NCI-H2171 (cell line): ENCODE results near the gene CCDC197.

ENCODE experiments used
- DNase-seq: peaks from one replicate; lab custom pipeline; 2025; lab: John Stamatoyannopoulos, UW

CCDC197 gene

DNA sequence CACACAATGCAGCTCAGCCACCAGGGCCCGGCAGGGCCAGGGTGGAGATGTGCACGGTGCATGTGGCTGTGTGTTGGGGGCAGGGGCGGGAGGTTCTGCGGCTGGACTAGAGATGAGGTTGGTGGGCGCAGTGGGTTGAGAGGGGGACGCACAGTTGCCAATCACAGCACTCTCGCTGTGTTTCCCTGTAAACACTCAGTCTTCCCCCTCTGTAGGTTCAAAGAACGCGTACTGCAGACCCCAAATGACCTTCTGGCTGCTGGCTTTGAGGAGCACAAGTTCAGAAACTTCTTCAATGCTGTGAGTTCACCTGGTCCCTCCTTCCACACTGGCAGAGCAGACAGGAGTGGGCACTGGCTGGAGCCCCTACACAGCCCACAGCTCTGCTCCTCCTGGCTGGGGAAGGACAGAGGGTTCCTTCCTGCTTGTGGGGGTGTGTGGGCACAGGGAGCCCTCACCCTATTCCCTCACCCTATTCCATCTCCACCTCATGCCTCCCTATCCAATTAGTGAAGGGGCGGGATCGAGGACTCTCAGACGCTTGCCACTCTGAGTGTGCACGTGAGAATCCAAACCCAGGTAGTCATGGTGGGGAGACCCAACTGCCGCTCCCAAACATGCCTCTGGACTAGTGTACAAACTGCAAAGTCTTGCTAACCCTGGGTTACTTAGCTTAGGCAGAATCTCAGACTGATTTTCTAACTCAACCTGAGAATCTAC, 46.8 kb downstream of the CCDC197 start:
- no peak for DNase-seq

DNA sequence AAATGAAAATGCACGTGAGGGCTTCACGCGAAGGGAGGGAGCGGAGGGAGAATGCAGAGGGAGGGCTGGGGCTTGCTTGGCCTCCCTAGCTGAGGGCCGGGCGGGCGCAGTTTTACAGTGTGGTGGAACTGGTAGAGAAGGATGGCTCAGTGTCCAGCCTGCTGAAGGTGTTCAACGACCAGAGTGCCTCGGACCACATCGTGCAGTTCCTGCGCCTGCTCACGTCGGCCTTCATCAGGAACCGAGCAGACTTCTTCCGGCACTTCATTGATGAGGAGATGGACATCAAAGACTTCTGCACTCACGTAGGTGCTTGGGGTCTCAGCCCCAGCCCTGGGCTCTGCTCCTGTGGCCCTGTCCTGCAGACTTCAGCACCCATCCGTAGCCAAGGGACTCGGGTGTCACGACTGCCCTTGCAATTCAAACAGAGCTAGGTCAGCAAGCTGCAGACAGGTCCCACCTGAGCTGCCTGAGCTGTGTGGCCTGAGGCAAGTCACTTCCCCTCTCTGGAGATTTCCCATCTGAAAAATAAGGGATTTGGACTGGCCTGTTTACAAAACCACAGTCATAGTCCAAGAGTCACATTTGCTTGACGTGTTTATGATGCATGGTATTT, 47.5 kb downstream of the CCDC197 start:
- no peak for DNase-seq

DNA sequence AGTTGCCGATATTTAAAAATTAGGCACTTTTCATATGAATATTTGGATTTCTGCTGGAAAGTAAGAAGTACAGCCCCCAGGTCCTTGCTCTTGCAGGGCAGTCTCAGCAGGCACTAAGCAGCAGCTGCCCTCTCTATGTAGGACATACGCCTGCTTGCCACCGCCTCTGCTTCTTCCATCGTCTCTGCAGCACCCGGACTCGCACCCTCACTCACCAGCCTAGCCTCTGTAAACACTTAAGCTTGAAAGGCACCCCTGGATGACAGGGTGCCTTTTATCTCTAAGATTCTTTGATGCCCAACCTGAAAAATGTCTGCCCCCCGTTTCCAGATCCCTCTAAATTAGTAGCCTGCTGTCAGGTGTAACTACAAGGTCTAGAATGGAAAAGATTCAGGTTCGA, 48.0 kb downstream of the CCDC197 start:
- DNase-seq, result no peak

DNA sequence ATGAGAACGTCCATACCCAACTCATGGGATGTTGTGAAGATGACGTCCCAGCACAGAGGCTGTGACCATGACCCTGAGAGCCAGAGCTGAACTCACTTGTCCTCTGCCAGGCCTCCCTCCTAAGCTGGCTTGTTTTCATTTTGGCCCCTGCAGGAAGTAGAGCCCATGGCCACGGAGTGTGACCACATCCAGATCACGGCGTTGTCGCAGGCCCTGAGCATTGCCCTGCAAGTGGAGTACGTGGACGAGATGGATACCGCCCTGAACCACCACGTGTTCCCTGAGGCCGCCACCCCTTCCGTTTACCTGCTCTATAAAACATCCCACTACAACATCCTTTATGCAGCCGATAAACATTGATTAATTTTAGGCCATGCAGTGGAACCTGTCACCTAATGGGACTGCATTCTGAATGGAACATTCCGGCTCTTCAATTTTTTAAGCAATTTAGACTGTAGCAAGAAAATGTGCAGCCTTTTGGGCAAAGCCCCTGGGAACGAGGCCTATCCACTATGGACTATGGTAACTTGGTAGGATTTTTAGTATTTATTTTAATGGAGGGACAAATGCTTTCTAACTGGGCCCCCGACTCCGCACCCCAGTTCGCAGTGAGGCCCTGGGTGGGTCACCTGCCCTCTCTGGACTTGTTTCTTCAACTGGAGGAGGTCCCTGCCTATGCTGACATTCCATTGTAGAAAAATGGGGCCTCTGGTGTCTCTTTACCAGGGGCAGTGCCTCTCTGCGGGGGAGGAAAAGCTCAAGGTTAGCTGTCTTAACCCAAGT, 48.7 kb downstream of the CCDC197 start:
- no peak for DNase-seq

DNA sequence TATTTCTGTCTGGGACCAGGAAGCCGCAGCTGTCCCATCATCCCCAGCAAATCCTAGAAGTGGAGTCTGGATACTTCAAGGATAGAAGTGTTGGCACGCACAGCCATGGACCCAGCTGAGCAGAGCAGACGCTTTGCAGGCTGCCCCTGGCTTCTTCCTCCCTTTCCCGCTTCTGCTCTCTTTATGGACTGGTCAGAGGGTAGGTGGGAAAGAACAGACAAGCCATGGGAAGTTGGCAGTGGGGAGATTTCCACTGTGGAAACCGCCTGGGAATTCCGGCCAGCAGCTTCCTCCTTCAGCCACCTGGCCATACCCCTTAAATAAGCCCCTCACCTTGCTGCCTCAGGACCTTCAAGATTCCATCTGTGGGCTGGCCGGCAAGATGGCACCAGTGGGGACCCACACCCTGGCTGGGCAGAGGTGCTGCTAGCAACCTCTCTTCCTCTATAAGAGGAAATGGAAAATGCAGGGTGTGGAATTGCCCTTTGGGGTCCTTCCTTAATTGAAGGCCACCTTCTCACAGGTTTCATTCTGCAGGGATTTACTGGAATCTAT, 49.7 kb downstream of the CCDC197 start:
- DNase-seq, result no peak

DNA sequence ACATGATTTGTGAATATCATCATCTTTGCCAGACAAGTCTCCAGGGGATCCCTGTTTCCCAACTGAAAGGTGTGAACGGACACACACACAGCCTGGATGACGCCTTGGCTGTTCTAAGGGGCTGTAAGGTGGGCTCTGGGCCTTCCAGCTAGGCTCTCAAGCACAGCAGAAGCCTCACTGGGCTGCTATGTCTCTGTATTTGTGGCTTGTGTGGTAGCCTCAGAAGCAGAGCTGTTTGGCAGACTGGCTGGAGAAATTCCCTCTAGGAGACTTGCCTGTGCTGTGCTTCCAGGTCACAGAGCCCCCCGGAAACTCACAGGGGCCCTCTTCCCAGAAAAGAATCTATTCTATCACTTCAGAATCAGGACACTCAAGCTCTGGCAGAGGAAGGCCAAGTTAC, 50.5 kb downstream of the CCDC197 start:
- no peak for DNase-seq

DNA sequence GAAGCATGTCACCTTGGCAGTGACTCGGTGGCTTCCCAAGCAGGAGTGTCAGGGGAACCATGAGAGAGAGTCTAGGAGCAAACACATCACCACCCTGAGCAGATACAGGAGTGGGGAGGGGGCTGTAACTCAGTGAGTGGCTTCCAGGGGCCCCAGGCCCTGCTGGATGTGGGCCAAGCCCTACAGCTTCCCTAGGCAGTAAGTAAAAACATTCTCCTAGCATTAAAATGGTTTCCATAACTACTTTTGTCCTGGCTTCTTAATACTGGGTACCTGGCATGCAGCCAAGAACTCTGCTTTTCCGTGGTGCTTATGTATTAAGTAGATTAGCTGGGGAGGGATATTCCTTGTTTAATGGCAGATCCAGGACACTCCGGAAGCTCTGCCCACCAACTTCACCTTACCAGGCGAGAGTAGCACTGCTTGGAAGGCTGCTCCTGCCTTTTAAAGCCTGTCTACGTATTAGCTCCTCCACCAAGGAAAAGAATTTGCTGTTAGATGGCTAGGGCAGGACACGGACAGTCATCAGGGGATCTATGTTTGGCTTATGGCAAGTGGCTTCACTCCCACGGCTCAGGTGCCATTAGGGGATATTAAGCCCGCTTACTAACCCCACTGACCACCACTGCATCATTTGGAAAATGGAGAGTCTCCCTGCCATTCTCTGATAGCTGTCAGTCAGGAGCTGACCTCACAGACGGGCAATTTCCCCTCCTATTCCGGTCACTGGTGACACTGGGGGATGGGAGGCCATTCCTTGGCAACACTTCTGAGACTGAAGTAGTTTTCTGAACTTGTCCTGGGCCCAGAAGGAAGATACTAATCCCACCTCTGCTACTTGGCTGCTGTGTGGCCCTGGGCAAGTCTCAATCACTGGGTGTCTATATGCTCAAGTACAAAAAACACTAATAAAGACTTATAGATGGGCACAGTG, 51.9 kb downstream of the CCDC197 start:
- no peak for DNase-seq

DNA sequence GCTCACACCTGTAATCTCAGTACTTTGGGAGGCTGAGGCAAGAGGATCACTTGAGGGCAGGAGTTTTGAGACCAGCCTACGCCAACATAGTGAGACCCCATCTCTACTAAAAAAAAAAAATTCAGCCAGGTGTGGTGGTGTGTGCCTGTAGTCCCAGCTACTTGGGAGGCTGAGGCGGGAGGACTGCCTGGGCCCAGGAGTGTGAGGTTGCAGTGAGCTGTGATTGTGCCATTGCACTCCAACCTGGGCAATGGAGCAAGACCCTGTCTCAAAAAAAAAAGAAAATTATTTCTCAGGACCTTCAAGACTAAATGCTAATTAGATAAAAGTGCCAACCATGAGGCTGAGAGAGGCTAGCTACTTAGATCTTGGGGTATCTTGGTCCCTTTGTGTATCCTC, 52.5 kb downstream of the CCDC197 start:
- no peak for DNase-seq

DNA sequence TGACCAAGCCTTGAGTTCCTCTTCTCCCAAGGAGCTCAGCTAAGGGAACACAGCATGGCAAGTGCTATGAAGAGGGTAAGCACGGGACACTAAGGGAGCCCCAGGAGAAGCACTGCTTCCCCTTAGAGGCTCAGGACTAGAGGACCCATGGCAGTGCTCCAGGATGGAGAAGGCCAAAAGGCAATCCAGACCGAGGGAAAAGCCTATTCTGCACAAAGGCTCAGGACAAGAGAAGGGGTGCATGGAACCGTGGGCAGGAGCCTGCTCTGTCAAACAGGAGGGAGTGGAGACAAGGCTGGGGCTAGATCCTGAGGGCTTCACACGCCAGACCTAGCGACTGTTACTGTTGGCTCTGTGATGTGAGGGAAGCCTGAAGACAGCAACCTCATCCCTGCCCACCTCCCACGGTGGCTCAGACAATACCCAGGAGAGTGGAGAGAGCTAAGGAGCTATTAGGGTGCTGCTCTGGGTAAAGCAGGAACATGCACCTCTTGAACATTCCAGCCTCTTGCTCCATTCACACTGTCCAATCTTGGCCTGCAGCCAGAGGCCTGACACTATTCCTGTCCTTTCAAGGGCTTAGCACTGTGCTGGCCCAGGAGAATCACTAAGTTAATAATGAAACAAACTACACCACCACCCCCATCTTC, 53.3 kb downstream of the CCDC197 start:
- DNase-seq, result no peak

DNA sequence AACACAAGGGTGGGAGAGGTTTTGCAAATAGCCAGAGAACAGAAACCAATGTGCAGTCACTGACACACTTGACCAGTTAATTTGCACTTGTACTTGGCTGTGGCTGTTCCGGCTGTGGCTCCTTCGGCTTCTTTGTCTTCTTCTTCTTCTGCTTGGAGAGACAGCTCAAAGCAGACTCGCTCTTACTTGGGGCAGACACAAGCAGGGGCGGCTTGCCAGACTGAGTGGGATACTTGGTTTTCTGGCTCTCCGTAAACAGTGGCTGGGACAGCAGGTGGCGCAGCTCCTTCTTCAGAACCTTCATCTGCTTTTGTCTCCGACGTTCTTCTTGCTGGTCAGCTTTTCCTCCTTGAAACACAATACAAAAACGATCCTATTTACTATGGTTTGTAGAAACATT, 54.0 kb downstream of the CCDC197 start:
- no peak for DNase-seq

DNA sequence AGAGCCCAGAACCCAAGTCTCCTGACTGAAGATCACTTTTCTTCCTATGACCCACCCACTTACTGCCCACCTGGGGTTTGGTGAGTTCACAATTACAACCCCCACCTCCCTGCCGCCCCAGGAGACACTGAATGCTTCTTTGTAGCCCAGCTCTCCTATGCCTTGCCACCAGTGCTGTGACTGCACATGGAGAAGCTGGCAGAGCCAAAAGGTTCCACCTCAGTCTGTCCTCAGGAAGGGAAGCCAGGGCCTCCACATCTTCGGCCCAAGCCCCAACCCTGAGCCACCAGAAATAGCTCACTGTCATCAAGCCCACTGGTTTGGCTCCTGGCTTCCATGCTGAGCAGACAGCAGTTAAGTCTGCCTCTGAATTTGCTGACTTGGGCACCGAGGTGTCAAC, 54.7 kb downstream of the CCDC197 start:
- no peak for DNase-seq

DNA sequence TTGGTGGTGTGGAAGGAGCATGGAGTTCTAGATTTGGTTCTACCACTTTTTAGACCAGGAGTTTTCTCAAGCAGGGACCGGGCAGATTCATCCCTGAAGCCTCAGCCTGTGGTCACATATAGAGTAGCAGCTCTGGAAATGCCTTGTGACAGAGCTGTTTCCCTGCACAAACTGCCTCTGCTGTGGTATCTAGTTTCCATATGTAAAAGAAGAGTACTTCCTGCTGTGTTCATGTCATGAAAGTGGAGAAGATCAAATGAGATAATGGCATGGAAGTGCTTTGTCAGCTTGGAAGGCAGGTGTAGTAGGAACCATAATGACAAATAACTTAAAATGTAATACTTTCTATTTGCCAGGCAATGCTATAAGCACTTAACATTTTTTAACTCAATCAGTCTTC, 55.1 kb downstream of the CCDC197 start:
- no peak for DNase-seq

DNA sequence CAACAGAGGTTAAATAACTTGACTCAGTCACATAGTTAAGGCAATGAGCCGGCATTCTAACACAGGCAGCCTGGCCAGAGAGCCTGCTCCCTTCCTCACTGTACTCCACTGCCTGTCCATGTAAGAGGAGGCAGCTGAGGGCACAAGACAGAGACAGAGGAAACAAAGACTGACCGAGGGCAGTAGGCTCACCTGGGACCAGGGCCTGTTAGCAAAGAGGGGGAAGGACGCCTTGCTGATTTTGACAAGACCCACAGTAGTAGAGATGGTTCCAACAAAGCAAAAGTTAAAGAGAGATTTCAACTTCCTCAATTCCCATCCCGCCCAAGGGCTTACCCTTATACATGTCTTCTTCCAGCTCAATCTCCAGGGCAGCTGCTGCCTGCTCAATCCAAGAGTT, 55.6 kb downstream of the CCDC197 start:
- DNase-seq, result no peak

DNA sequence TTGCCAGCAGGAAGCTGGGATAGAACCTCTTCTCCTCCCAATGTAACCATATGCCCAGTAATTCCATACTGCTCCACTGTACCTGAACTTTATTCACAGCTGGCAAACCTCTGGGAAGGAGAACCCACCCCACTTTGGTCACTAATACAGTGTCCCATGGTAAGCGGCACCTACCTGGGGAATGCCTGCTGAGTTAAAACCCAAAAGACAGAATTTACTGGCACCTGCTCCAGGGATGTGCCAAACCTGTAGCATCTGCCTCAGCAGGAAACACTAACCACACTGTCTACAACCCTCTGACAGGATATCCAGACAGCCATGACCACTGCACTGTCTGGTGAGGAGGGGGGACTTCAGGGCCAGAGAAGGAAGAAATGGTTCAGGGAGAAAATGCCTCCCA, 57.3 kb downstream of the CCDC197 start:
- DNase-seq, result no peak

DNA sequence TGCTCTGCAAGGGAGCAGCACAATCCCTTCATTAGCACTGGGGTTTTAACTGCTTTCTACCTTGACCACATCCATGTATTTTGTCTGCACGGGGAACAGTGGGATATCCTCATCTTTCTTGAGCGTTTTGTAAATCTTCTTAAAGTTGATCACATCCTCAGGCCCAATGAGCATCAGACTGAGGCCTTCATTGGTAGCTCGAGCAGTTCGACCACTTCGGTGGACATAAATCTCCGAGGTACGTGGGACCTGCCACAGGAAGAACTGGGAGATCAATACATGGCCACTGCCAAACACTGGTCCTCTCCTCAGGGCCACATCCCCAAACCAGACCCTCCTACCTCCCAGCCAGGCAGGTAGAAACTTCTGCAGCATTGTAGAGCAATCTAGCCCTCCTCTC, 57.8 kb downstream of the CCDC197 start:
- no peak for DNase-seq

DNA sequence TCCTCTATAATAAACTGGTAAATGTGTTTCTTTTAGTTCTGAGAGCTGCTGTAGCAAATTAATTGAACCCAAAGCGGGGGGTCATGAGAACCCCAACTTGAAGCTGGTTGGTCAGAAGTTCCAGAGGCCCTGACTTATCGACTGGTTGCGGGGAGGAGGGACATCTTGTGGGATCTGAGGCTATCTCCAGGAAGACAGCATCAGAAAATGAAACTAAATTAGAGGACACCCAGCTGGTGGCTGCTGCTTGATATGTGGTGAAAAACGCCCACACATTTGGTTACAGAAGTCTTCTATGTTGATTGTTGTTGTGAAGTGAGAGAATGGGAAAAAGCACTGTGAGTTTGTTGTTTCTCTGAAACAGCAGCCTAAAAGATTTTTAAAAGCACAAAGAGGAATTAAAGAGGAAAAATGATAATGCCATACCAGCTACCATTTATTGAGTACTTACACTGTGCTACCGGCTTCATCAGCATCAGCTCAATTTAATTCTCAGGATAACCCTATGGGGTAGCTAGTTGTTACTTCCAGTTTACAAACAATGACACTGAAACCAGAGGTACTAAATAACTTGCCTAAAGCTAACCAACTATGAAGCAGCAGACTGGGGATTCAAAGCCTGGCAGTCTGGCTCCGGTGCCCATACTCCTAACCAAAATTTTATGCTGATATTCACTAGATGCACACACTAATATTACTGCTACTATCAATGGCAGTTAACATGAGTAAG, 59.6 kb downstream of the CCDC197 start:
- DNase-seq, result no peak

DNA sequence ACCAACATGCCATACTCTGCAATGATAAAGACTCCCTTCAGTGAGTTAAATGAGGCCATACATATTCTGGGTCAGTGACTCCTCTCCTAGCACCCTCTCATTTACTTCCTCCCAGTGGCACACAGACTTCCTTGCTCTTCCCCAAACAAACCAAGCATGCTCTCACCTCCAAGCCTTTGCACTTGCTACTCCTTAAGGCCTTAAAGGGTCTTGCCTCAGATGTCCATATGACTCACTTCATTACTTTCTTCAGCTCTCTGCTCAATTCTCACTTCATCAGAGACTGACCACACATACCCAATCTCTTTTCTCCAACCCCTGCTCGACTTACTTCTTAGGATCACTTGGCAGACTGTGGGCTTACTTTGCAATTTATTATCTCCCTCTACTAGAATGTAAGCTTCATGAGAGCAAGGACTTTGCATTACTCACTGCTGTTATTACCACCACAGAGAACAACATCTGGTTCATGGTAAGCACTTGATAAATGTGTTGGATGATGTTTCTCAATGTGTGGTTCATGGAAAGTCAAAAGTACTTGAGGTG, 61.1 kb downstream of the CCDC197 start:
- DNase-seq, result no peak
